ENCODE results near the gene UFD1.

- TF ChIP-seq POLR2AphosphoS5 (IDR thresholded peaks at IDR 0.05; ENCODE audit: low read depth, low read length) = no peak
- TF ChIP-seq REST (IDR thresholded peaks at IDR 0.05; ENCODE audit: insufficient read depth in 1 of 2, low read depth in 2 of 2, low read length in 2 of 2) = peak; percentile 11 to 33; a peak in 2 of 4 replicates
- 0 out of 2 replicates have a peak, but pooled peaks have one; percentile 19 for TF ChIP-seq SIN3A (IDR thresholded peaks at IDR 0.05; ENCODE audit: borderline replicate concordance, insufficient read depth, low read length)
These were observed 47.3 kb downstream of the UFD1 start, which contains the start of gene HIRA for GRCh38 chr22:19431649-19432132.
